H1 (cell line): ENCODE results near the gene ARHGAP24. TPM values are rescaled to one million over a fixed set of nuclear protein-coding genes. Genes with fewer than 3 reads are reported as not detected.

Source experiments
- CTCF ChIA-PET: fragments of 300-600 bp; sonication (Branson Sonifier 250); formaldehyde crosslinking; loops from one replicate; lab custom pipeline; 2021; ENCODE audit not compliant: partially characterized antibody; lab: Charles Lee
- POLR2A ChIA-PET: fragments of 300-600 bp; sonication (Branson Sonifier 250); formaldehyde crosslinking; loops from one replicate; lab custom pipeline; 2021; ENCODE audit warnings: inconsistent platforms; ENCODE audit not compliant: partially characterized antibody; lab: Charles Lee
- DNase-seq, 2 experiments: peaks; one replicate each; pipeline versions ENCODE4 v3.0.0 to v3.0.0-alpha.2; 2010 to 2022; ENCODE audit warnings: low spot score in 2 of 2, low read depth in 1 of 2, mixed read lengths in 1 of 2
- FAIRE-seq: peaks from 2 replicates; lab custom pipeline; 2011; peaks lifted over from hg19 to GRCh38; lab: Jason Lieb, UNC
- H2AFZ ChIP-seq: 2 replicates; pipeline ENCODE4 v1.8.1; 2012; ENCODE audit warnings: low read length, inconsistent platforms
- H2AK5ac ChIP-seq: 2 replicates; pipeline ENCODE4 v1.6.1; 2013; ENCODE audit warnings: low read depth, low read length
- H2BK120ac ChIP-seq: replicated peaks from 2 replicates; pipeline ENCODE3; 2013; ENCODE audit warnings: low read depth, low read length, inconsistent platforms
- H2BK12ac ChIP-seq: 2 replicates; pipeline ENCODE4 v1.6.1; 2013; ENCODE audit warnings: low read depth, low read length
- H2BK15ac ChIP-seq: 2 replicates; pipeline ENCODE4 v1.6.1; 2013; ENCODE audit warnings: low read length
- H2BK20ac ChIP-seq: 2 replicates; pipeline ENCODE4 v1.6.1; 2013; ENCODE audit warnings: low read length
- H2BK5ac ChIP-seq: 2 replicates; pipeline ENCODE4 v1.6.1; 2013; ENCODE audit warnings: low read depth, low read length
- H3K14ac ChIP-seq: 2 replicates; pipeline ENCODE4 v1.6.1; 2013; ENCODE audit warnings: inconsistent platforms; ENCODE audit not compliant: insufficient read length
- H3K18ac ChIP-seq: 2 replicates; pipeline ENCODE4 v1.6.1; 2013; ENCODE audit warnings: low read length; ENCODE audit errors: extremely low read depth
- H3K23ac ChIP-seq: 2 replicates; pipeline ENCODE4 v1.6.1; 2013; ENCODE audit warnings: inconsistent platforms; ENCODE audit not compliant: insufficient read length
- H3K23me2 ChIP-seq: 2 replicates; pipeline ENCODE4 v1.6.1; 2013; ENCODE audit warnings: low read depth, low read length
- H3K27ac ChIP-seq: 2 replicates; pipeline ENCODE4 v1.6.1; 2011; ENCODE audit warnings: low read depth, low read length, inconsistent platforms
- H3K27me3 ChIP-seq, 4 experiments: replicated peaks in 1 of 4; 1 replicate in 1 of 4; 2 replicates in 3 of 4; pipeline versions ENCODE4 v1.6.1 to v1.8.1; 2011 to 2013; ENCODE audit warnings: low read length in 3 of 4, mild to moderate bottlenecking in 3 of 4, inconsistent platforms in 2 of 4, mixed read lengths in 2 of 4, moderate library complexity in 1 of 4; ENCODE audit not compliant: control insufficient read depth in 3 of 4, insufficient read depth in 3 of 4; ENCODE audit errors: extremely low read depth in 1 of 4
- H3K36me3 ChIP-seq, 4 experiments: 2 replicates each; pipeline versions ENCODE4 v1.6.1 to v1.8.1; 2011 to 2013; ENCODE audit warnings: mild to moderate bottlenecking in 4 of 4, low read length in 3 of 4, moderate library complexity in 2 of 4, control low read depth in 1 of 4, inconsistent platforms in 1 of 4; ENCODE audit not compliant: insufficient read depth in 4 of 4, control insufficient read depth in 2 of 4
- H3K4ac ChIP-seq: replicated peaks from 2 replicates; pipeline ENCODE3; 2013; ENCODE audit warnings: low read length, low read depth, mixed read lengths, inconsistent platforms; ENCODE audit not compliant: insufficient read length
- H3K4me1 ChIP-seq, 4 experiments: replicated peaks in 1 of 4; 1 replicate in 1 of 4; 2 replicates in 3 of 4; pipeline versions ENCODE4 v1.6.1 to v1.8.1; 2011 to 2013; ENCODE audit warnings: low read length in 3 of 4, inconsistent platforms in 2 of 4, mixed read lengths in 1 of 4; ENCODE audit not compliant: insufficient read depth in 4 of 4, control insufficient read depth in 3 of 4
- H3K4me2 ChIP-seq, 2 experiments: 2 replicates each; pipeline versions ENCODE4 v1.6.1 to v1.8.1; 2011 to 2013; ENCODE audit warnings: low read depth in 2 of 2, low read length in 2 of 2, control low read depth in 1 of 2, inconsistent platforms in 1 of 2, mild to moderate bottlenecking in 1 of 2; ENCODE audit not compliant: insufficient read depth in 1 of 2
- H3K4me3 ChIP-seq, 4 experiments: fragments of 200-600, 300-600 bp in 1 of 4; sonication (generic), shearing (Covaris generic), sonication (Bioruptor Twin) in 1 of 4; 2 replicates each; pipeline versions ENCODE4 v1.5.1 to v1.8.1; 2011 to 2016; ENCODE audit warnings: low read length in 4 of 4, low read depth in 3 of 4, control low read depth in 2 of 4, inconsistent platforms in 2 of 4, mild to moderate bottlenecking in 2 of 4, mixed read lengths in 1 of 4, moderate library complexity in 1 of 4; ENCODE audit not compliant: insufficient read depth in 2 of 4; ENCODE audit errors: extremely low read depth in 1 of 4
- H3K56ac ChIP-seq: replicated peaks from 2 replicates; pipeline ENCODE3; 2013; ENCODE audit warnings: low read depth, mild to moderate bottlenecking, mixed read lengths, low read length, inconsistent platforms; ENCODE audit not compliant: insufficient read length
- H3K79me1 ChIP-seq: 2 replicates; pipeline ENCODE4 v1.6.1; 2013; ENCODE audit warnings: low read depth, low read length, control low read depth
- H3K79me2 ChIP-seq, 2 experiments: 2 replicates each; pipeline versions ENCODE4 v1.6.1 to v1.8.1; 2012 to 2013; ENCODE audit warnings: low read length in 2 of 2, mild to moderate bottlenecking in 2 of 2, inconsistent platforms in 1 of 2; ENCODE audit not compliant: insufficient read depth in 2 of 2, control insufficient read depth in 1 of 2
- H3K9ac ChIP-seq, 4 experiments: replicated peaks in 1 of 4; 1 replicate in 1 of 4; 2 replicates in 3 of 4; pipeline versions ENCODE4 v1.6.1 to v1.8.1; 2011 to 2013; ENCODE audit warnings: low read depth in 3 of 4, low read length in 3 of 4, control low read depth in 2 of 4, mild to moderate bottlenecking in 2 of 4, moderate library complexity in 2 of 4, inconsistent platforms in 1 of 4; ENCODE audit errors: extremely low read depth in 1 of 4
- H3K9me3 ChIP-seq, 2 experiments: 2 replicates each; pipeline versions ENCODE4 v1.6.1 to v1.8.1; 2012 to 2013; ENCODE audit warnings: mild to moderate bottlenecking in 2 of 2, moderate library complexity in 2 of 2, control low read depth in 1 of 2, inconsistent platforms in 1 of 2, low read depth in 1 of 2, low read length in 1 of 2, mixed read lengths in 1 of 2; ENCODE audit not compliant: insufficient read depth in 2 of 2
- H4K20me1 ChIP-seq, 2 experiments: replicated peaks in 1 of 2; 2 replicates each; pipeline versions ENCODE3 to v1.8.1; 2011 to 2013; ENCODE audit warnings: inconsistent platforms in 2 of 2, low read length in 2 of 2, mild to moderate bottlenecking in 1 of 2; ENCODE audit not compliant: insufficient read depth in 2 of 2, control insufficient read depth in 1 of 2
- H4K5ac ChIP-seq: 2 replicates; pipeline ENCODE4 v1.6.1; 2013; ENCODE audit warnings: low read length, low read depth, mixed read lengths, inconsistent platforms; ENCODE audit not compliant: insufficient read length
- H4K8ac ChIP-seq: 2 replicates; pipeline ENCODE4 v1.8.0; 2013; ENCODE audit warnings: mild to moderate bottlenecking, moderate library complexity, low read length, inconsistent platforms; ENCODE audit not compliant: insufficient read depth; ENCODE audit errors: extremely low read depth
- H4K91ac ChIP-seq: replicated peaks from 2 replicates; pipeline ENCODE3; 2013; ENCODE audit warnings: low read length, mixed read lengths, inconsistent platforms; ENCODE audit not compliant: insufficient read length
- SAP30 ChIP-seq: fragments of 300-600 bp; sonication (generic); IDR thresholded peaks from 2 replicates; pipeline ENCODE4 v1.7.1; 2012; ENCODE audit warnings: low read length, moderate library complexity, mild to moderate bottlenecking, inconsistent platforms; ENCODE audit not compliant: insufficient read depth, insufficient replicate concordance
- YY1 ChIP-seq: IDR thresholded peaks from 2 replicates; pipeline ENCODE4 v1.6.1; 2011; ENCODE audit warnings: low read depth, mild to moderate bottlenecking, low read length
- WGBS, 2 experiments: shearing (Covaris generic) in 1 of 2; methylation state at CpG; one replicate each; pipeline versions ENCODE4 v1.1.6 to v1.1.7; 2013 to 2015; ENCODE audit warnings: low lambda C conversion rate in 2 of 2, mixed read lengths in 2 of 2, inconsistent platforms in 1 of 2, low coverage in 1 of 2, missing lambda C conversion rate in 1 of 2; ENCODE audit not compliant: insufficient replicate concordance in 2 of 2, insufficient coverage in 1 of 2, insufficient read length in 1 of 2; ENCODE audit errors: extremely low coverage in 1 of 2, missing lambda C conversion rate in 1 of 2; 5-methylcytosine and 5-hydroxymethylcytosine counted together
- polyA plus RNA-seq, 7 experiments: library from polyadenylated mRNA; depleted of rRNA in 3 of 7; stranded (reverse) in 5 of 7; unstranded in 2 of 7; fragments of >200 nt in 5 of 7; fragments of 200-250 nt in 2 of 7; gene quantifications; 1 replicate in 5 of 7; 2 replicates in 1 of 7; 4 replicates in 1 of 7; pipeline versions ENCODE4 v1.2.1 to v1.2.3, GENCODE V29; 2011 to 2013; ENCODE audit warnings: missing spikeins in 2 of 7, mixed read lengths in 2 of 7
- total RNA-seq: library from RNA; stranded (reverse); fragmentation: NEBNext Ultra II Directional; extraction: Animal tissue kit (Norgen Biotek cat#: 25700); gene quantifications from 2 replicates; pipeline ENCODE4 v1.2.1, GENCODE V29; 2021
- TF ChIP-seq, protein P1 (sequence below): IDR thresholded peaks from 2 replicates; pipeline ENCODE4 v1.6.1; 2011; ENCODE audit warnings: low read depth, mild to moderate bottlenecking, low read length; ENCODE audit not compliant: insufficient read depth

The ARHGAP24 gene
- total and polyA plus RNA-seq, 2 of the 8 experiments (the other 6 are each of a cell fraction or from before 2014, with no cell fraction given): 0.08 to 0.50 TPM

DNA sequence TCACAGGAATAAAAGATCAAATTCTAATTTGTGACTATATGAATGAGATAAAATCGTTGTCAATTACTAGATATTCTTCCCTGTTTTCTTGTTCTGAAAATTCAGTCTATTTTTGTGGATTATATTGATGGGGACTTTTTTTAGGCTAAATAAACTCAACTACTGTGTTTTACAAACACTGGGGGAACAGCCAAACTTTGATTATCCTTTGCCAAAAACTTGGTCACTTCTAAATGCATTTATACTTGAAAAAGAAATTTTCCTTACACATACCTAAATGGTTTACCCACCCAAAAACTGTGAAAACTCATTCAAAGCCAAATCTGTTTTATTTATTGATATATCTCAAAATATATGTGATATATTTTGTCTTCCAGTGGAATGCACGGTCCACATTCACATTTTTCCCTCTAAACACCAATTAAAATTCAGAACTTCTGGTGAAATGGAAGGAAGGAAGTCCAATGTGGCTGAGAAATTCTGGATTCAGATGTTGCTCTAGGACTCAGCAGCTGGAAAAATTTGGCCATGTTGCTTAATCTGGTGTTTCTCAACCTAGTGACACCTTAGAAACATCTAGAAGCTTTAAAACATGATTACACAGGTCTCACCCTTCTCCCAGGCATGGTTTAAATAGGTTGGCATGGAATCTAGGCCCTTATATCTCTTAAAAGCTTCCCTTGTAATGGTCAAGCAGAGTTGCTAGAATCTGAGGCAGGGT is 28.6 kb upstream of the ARHGAP24 start:
- no peak overlapping the region for H3K27ac ChIP-seq

More for the DNA sequence above, 28.6 kb upstream of the ARHGAP24 start:
- Histone ChIP-seq H4K91ac (no peak overlapping the region), H2BK15ac (no peak overlapping the region), H2AK5ac (no peak overlapping the region)
- DNase-seq: no peak
- TF ChIP-seq YY1 (no peak), SAP30 (no peak)
- TF ChIP-seq, protein P1, sequence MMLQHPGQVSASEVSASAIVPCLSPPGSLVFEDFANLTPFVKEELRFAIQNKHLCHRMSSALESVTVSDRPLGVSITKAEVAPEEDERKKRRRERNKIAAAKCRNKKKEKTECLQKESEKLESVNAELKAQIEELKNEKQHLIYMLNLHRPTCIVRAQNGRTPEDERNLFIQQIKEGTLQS: no peak
- TF ChIP-seq, all 59 proteins: peak for 0
- no peak overlapping the region for H3K14ac ChIP-seq
- H3K4me1 ChIP-seq: no peaks in the 10 kb centered on the region
- ChIA-PET POLR2A (no interaction called here), CTCF (interaction anchor here (0.6 kb wide), 1 partner anchor 362 kb away, joined by 3 read pairs; no protein-coding TSS in a partner anchor)
- no peak overlapping the region for H3K4ac ChIP-seq
- no peak overlapping the region for H2BK12ac ChIP-seq
- no peak overlapping the region for H3K9ac ChIP-seq
- H2BK120ac ChIP-seq: no peak overlapping the region
- no peaks in the 10 kb centered on the region for H4K20me1 ChIP-seq
- 93% methylated on average over 2 of the region's 2 CpGs; no CpG with 5 or more reads in 1 of the 2 experiments for WGBS, 2 experiments
- no peaks in the 10 kb centered on the region for H3K79me2 ChIP-seq
- no peaks in the 10 kb centered on the region for H3K27me3 ChIP-seq
- H4K5ac ChIP-seq: no peak overlapping the region
- H2BK5ac ChIP-seq: no peak overlapping the region
- H3K36me3 ChIP-seq: no peaks in the 10 kb centered on the region
- H3K4me2 ChIP-seq: no peak overlapping the region
- no peaks in the 10 kb centered on the region for H3K79me1 ChIP-seq
- no peaks in the 10 kb centered on the region for H3K23me2 ChIP-seq
- FAIRE-seq: no peak
- H3K56ac ChIP-seq: no peak overlapping the region
- H3K18ac ChIP-seq: no peak overlapping the region
- no peak overlapping the region for H2BK20ac ChIP-seq
- no peak overlapping the region for H3K4me3 ChIP-seq
- H3K9me3 ChIP-seq: no peaks in the 10 kb centered on the region
- H3K23ac ChIP-seq: no peak overlapping the region
- no peak overlapping the region for H2AFZ ChIP-seq
- H4K8ac ChIP-seq: no peak overlapping the region
